ENCODE data around the gene SLC39A11.
"Not testable (repeated sequence)": the region's sequence is repeated elsewhere in the genome, so short reads cannot be mapped to it uniquely, and the experiment has no call there.

Gene SLC39A11

GRCh38 chr17:72714357-72714966 is 378.0 kb downstream of the SLC39A11 start:
- no peak for DNase-seq (ENCODE audit: low read depth in 2 of 2)

GRCh38 chr17:72713701-72714100 is 378.8 kb downstream of the SLC39A11 start:
- DNase-seq (ENCODE audit: low read depth in 2 of 2): no peak

- DNase-seq (ENCODE audit: low read depth in 2 of 2): no peak
These were observed 380.8 kb downstream of the SLC39A11 start for GRCh38 chr17:72711521-72712310.

- no peak for DNase-seq (ENCODE audit: low read depth in 2 of 2)
These were observed 381.7 kb downstream of the SLC39A11 start for GRCh38 chr17:72710834-72711233.

- DNase-seq (ENCODE audit: low read depth in 2 of 2): no peak
These were observed 382.3 kb downstream of the SLC39A11 start for GRCh38 chr17:72710202-72710601.

- DNase-seq (ENCODE audit: low read depth in 2 of 2): not testable (repeated sequence)
These were observed 383.8 kb downstream of the SLC39A11 start for GRCh38 chr17:72708682-72709081.

GRCh38 chr17:72707881-72708280 is 384.6 kb downstream of the SLC39A11 start:
- no peak for DNase-seq (ENCODE audit: low read depth in 2 of 2)

GRCh38 chr17:72706396-72706981 is 386.0 kb downstream of the SLC39A11 start:
- no peak for DNase-seq (ENCODE audit: low read depth in 2 of 2)

- DNase-seq (ENCODE audit: low read depth in 2 of 2): no peak
These were observed 386.5 kb downstream of the SLC39A11 start for GRCh38 chr17:72705905-72706395.

GRCh38 chr17:72702998-72703397 is 389.5 kb downstream of the SLC39A11 start:
- DNase-seq (ENCODE audit: low read depth in 2 of 2): no peak

- DNase-seq (ENCODE audit: low read depth in 2 of 2): no peak
These were observed 390.3 kb downstream of the SLC39A11 start for GRCh38 chr17:72702136-72702735.

- no peak for DNase-seq (ENCODE audit: low read depth in 2 of 2)
These were observed 392.3 kb downstream of the SLC39A11 start for GRCh38 chr17:72700226-72700625.

GRCh38 chr17:72699545-72699944 is 392.9 kb downstream of the SLC39A11 start:
- DNase-seq (ENCODE audit: low read depth in 2 of 2): no peak

GRCh38 chr17:72697602-72698146 is 394.8 kb downstream of the SLC39A11 start:
- no peak for DNase-seq (ENCODE audit: low read depth in 2 of 2)

GRCh38 chr17:72696721-72697120 is 395.8 kb downstream of the SLC39A11 start:
- DNase-seq (ENCODE audit: low read depth in 2 of 2): no peak

GRCh38 chr17:72696156-72696555 is 396.3 kb downstream of the SLC39A11 start:
- no peak for DNase-seq (ENCODE audit: low read depth in 2 of 2)

- DNase-seq (ENCODE audit: low read depth in 2 of 2): no peak
These were observed 398.5 kb downstream of the SLC39A11 start for GRCh38 chr17:72693956-72694355.

- no peak for DNase-seq (ENCODE audit: low read depth in 2 of 2)
These were observed 399.2 kb downstream of the SLC39A11 start for GRCh38 chr17:72693151-72693878.

GRCh38 chr17:72692676-72693075 is 399.8 kb downstream of the SLC39A11 start:
- DNase-seq (ENCODE audit: low read depth in 2 of 2): no peak

- no peak for DNase-seq (ENCODE audit: low read depth in 2 of 2)
These were observed 400.9 kb downstream of the SLC39A11 start for GRCh38 chr17:72691586-72691985.

- DNase-seq (ENCODE audit: low read depth in 2 of 2): no peak
These were observed 401.5 kb downstream of the SLC39A11 start for GRCh38 chr17:72691017-72691416.

Measured in stimulated activated CD8-positive, alpha-beta memory T cell treated with anti-CD3 and anti-CD28 coated beads, Interleukin-2, amount 100 ng/mL, for 48 hours (primary cell).